ENCODE measurements around the gene RRBP1.
A peak's percentile ranks its signal among the peaks of the same experiment; 100 is the strongest.

Gene RRBP1

GRCh38 chr20:17611290-17611539 lies 70.8 kb downstream of the RRBP1 start:
- H3K27ac Mint-ChIP-seq = no peak overlapping the region
- peaks cover 11% of the 10 kb centered on the region for H3K4me1 Mint-ChIP-seq
- no peaks in the 10 kb centered on the region for H3K9me3 Mint-ChIP-seq
- no peak overlapping the region for H3K4me3 Mint-ChIP-seq
- no peaks in the 10 kb centered on the region for H3K27me3 Mint-ChIP-seq (ENCODE audit: low read depth, poor library complexity)
- H3K36me3 Mint-ChIP-seq (ENCODE audit: low read depth) = peaks cover 8% of the 10 kb centered on the region
- TF ChIP-seq CTCF (IDR thresholded peaks at IDR 0.05) = no peak
- no peak for DNase-seq

GRCh38 chr20:17610566-17611289 lies 71.3 kb downstream of the RRBP1 start:
- peaks cover 8% of the 10 kb centered on the region for H3K36me3 Mint-ChIP-seq (ENCODE audit: low read depth)
- no peak for TF ChIP-seq CTCF (IDR thresholded peaks at IDR 0.05)
- H3K9me3 Mint-ChIP-seq = no peaks in the 10 kb centered on the region
- peak overlapping the region; percentile 94 for H3K27ac Mint-ChIP-seq
- H3K4me3 Mint-ChIP-seq = no peak overlapping the region
- H3K4me1 Mint-ChIP-seq = peaks cover 11% of the 10 kb centered on the region
- no peak for DNase-seq
- no peaks in the 10 kb centered on the region for H3K27me3 Mint-ChIP-seq (ENCODE audit: low read depth, poor library complexity)

GRCh38 chr20:17609811-17610377 lies 72.1 kb downstream of the RRBP1 start:
- Mint-ChIP-seq H3K4me1 (peaks cover 18% of the 10 kb centered on the region), H3K9me3 (no peaks in the 10 kb centered on the region), H3K36me3 (ENCODE audit: low read depth) (peaks cover 13% of the 10 kb centered on the region), H3K27me3 (ENCODE audit: low read depth, poor library complexity) (no peaks in the 10 kb centered on the region), H3K4me3 (no peak overlapping the region), H3K27ac (peak overlapping the region; percentile 94)
- no peak for TF ChIP-seq CTCF (IDR thresholded peaks at IDR 0.05)
- DNase-seq = no peak

- H3K4me3 Mint-ChIP-seq = no peak overlapping the region
These were observed 73.1 kb downstream of the RRBP1 start for GRCh38 chr20:17608701-17609497.

GRCh38 chr20:17606001-17606400 lies 76.0 kb downstream of the RRBP1 start:
- TF ChIP-seq CTCF (IDR thresholded peaks at IDR 0.05) = no peak
- no peak for DNase-seq
- H3K4me1 Mint-ChIP-seq = peaks cover 14% of the 10 kb centered on the region
- H3K27me3 Mint-ChIP-seq (ENCODE audit: low read depth, poor library complexity) = no peaks in the 10 kb centered on the region
- no peak overlapping the region for H3K4me3 Mint-ChIP-seq
- no peak overlapping the region for H3K27ac Mint-ChIP-seq
- H3K9me3 Mint-ChIP-seq = no peaks in the 10 kb centered on the region
- H3K36me3 Mint-ChIP-seq (ENCODE audit: low read depth) = peaks cover 32% of the 10 kb centered on the region

More at GRCh38 chr20:17608701-17609497, 73.1 kb downstream of the RRBP1 start:
- no peak for DNase-seq
- peaks cover 18% of the 10 kb centered on the region for H3K36me3 Mint-ChIP-seq (ENCODE audit: low read depth)
- no peak for TF ChIP-seq CTCF (IDR thresholded peaks at IDR 0.05)
- peaks cover 19% of the 10 kb centered on the region for H3K4me1 Mint-ChIP-seq
- no peaks in the 10 kb centered on the region for H3K27me3 Mint-ChIP-seq (ENCODE audit: low read depth, poor library complexity)
- no peaks in the 10 kb centered on the region for H3K9me3 Mint-ChIP-seq
- peak overlapping the region; percentile 94 for H3K27ac Mint-ChIP-seq
